ENCODE results near the gene BRAT1.

Gene BRAT1

GRCh38 chr7:2521952-2522591, 33.3 kb downstream of the BRAT1 start:
- H3K9me2 ChIP-seq (ENCODE audit: low read depth, low read length): no peaks in the 10 kb centered on the region
- H3K27me3 ChIP-seq (ENCODE audit: insufficient read depth, low read length): peaks cover 27% of the 10 kb centered on the region
- H3K4me3 ChIP-seq (ENCODE audit: low read depth, low read length, poor library complexity, severe bottlenecking): no peak overlapping the region
- H3K9me3 ChIP-seq (ENCODE audit: low read length): no peaks in the 10 kb centered on the region
- no peak overlapping the region for H3K27ac ChIP-seq (ENCODE audit: low read depth, low read length, poor library complexity, severe bottlenecking)
- no peaks in the 10 kb centered on the region for H4K20me1 ChIP-seq (ENCODE audit: insufficient read depth, low read length)
- H3K4me2 ChIP-seq (ENCODE audit: low read length): no peak overlapping the region
- no peak overlapping the region for H2AFZ ChIP-seq (ENCODE audit: low read length)
- no peak overlapping the region for H3K9ac ChIP-seq (ENCODE audit: low read length)
- no peaks in the 10 kb centered on the region for H3K79me2 ChIP-seq (ENCODE audit: insufficient read depth, low read length)
- H3K4me1 ChIP-seq (ENCODE audit: insufficient read depth, low read length, severe bottlenecking): peaks cover 11% of the 10 kb centered on the region
- no peaks in the 10 kb centered on the region for H3K36me3 ChIP-seq (ENCODE audit: insufficient read depth, low read length)
- TF ChIP-seq EZH2 (IDR thresholded peaks at IDR 0.05; ENCODE audit: borderline replicate concordance, low read length): no peak
- TF ChIP-seq CTCF (IDR thresholded peaks at IDR 0.05; ENCODE audit: low read length): no peak
- H3F3A ChIP-seq (ENCODE audit: insufficient read depth, low read length): no peaks in the 10 kb centered on the region

GRCh38 chr7:2521341-2521745, 34.0 kb downstream of the BRAT1 start:
- Histone ChIP-seq H3K9me2 (ENCODE audit: low read depth, low read length) (no peaks in the 10 kb centered on the region), H3K4me3 (ENCODE audit: low read depth, low read length, poor library complexity, severe bottlenecking) (no peak overlapping the region), H3K27me3 (ENCODE audit: insufficient read depth, low read length) (peaks cover 27% of the 10 kb centered on the region), H2AFZ (ENCODE audit: low read length) (no peak overlapping the region), H3F3A (ENCODE audit: insufficient read depth, low read length) (no peaks in the 10 kb centered on the region), H3K79me2 (ENCODE audit: insufficient read depth, low read length) (no peaks in the 10 kb centered on the region), H3K9ac (ENCODE audit: low read length) (no peak overlapping the region), H3K27ac (ENCODE audit: low read depth, low read length, poor library complexity, severe bottlenecking) (no peak overlapping the region), H3K4me2 (ENCODE audit: low read length) (no peak overlapping the region), H4K20me1 (ENCODE audit: insufficient read depth, low read length) (no peaks in the 10 kb centered on the region), H3K36me3 (ENCODE audit: insufficient read depth, low read length) (no peaks in the 10 kb centered on the region), H3K4me1 (ENCODE audit: insufficient read depth, low read length, severe bottlenecking) (peaks cover 11% of the 10 kb centered on the region), H3K9me3 (ENCODE audit: low read length) (no peaks in the 10 kb centered on the region)
- TF ChIP-seq CTCF (IDR thresholded peaks at IDR 0.05; ENCODE audit: low read length) (no peak), EZH2 (IDR thresholded peaks at IDR 0.05; ENCODE audit: borderline replicate concordance, low read length) (no peak)

GRCh38 chr7:2520761-2521290, 34.5 kb downstream of the BRAT1 start:
- no peak overlapping the region for H3K4me2 ChIP-seq (ENCODE audit: low read length)
- H3K9ac ChIP-seq (ENCODE audit: low read length): no peak overlapping the region
- peaks cover 23% of the 10 kb centered on the region for H3K27me3 ChIP-seq (ENCODE audit: insufficient read depth, low read length)

More at GRCh38 chr7:2520761-2521290, 34.5 kb downstream of the BRAT1 start:
- no peak for TF ChIP-seq EZH2 (IDR thresholded peaks at IDR 0.05; ENCODE audit: borderline replicate concordance, low read length)
- no peak for TF ChIP-seq CTCF (IDR thresholded peaks at IDR 0.05; ENCODE audit: low read length)
- Histone ChIP-seq H3K79me2 (ENCODE audit: insufficient read depth, low read length) (no peaks in the 10 kb centered on the region), H3K4me3 (ENCODE audit: low read depth, low read length, poor library complexity, severe bottlenecking) (no peak overlapping the region), H3F3A (ENCODE audit: insufficient read depth, low read length) (no peaks in the 10 kb centered on the region), H2AFZ (ENCODE audit: low read length) (no peak overlapping the region), H3K4me1 (ENCODE audit: insufficient read depth, low read length, severe bottlenecking) (peaks cover 11% of the 10 kb centered on the region), H3K27ac (ENCODE audit: low read depth, low read length, poor library complexity, severe bottlenecking) (no peak overlapping the region), H4K20me1 (ENCODE audit: insufficient read depth, low read length) (no peaks in the 10 kb centered on the region), H3K9me2 (ENCODE audit: low read depth, low read length) (no peaks in the 10 kb centered on the region), H3K9me3 (ENCODE audit: low read length) (no peaks in the 10 kb centered on the region), H3K36me3 (ENCODE audit: insufficient read depth, low read length) (no peaks in the 10 kb centered on the region)
